Heart left ventricle (tissue), 13 donors: Measurements from ENCODE around the gene RPL3.

ENCODE experiments used
- CTCF ChIP-seq, 12 donors: fragments of 200-600 bp; sonication (generic) in 4 of 12; IDR thresholded peaks; one replicate each; pipeline versions ENCODE4 v1.5.0 to v1.8.0; 2018 to 2022; ENCODE audit warnings: antibody characterized with exemption in 12 of 12, mild to moderate bottlenecking in 5 of 12
- POLR2A ChIP-seq, 2 donors: fragments of 450-650 bp; IDR thresholded peaks; one replicate each; pipeline ENCODE4 v1.6.1; 2017; ENCODE audit warnings: antibody characterized with exemption in 2 of 2, mild to moderate bottlenecking in 2 of 2, moderate library complexity in 2 of 2
- donor health status: ischemic (EF 13 %, LVEDD 7.1; RV severe dilation, severe dysfunction).
- donor health status: DM: no; HTN: yes; CAD: no.
- donor health status: DM: no; HTN: no; CAD: no.
- donor health status: ischemic (EF 25% LVEDD 6.9; RV normal size, moderate dysfunction).
- donor health status: ischemic (EF 25% LVEDD 5.7; RV mildly dilated, moderate dysfunction).
- donor health status: ischemic (EF 35%, LVEDD 5.7; RV mildly dilated, moderate dysfunction).
- donor health status: nonischemic (EF 11% LVEDD 7.7; RV severe dilation, severe dysfunction).
- donor health status: DM: yes; HTN: yes; CAD: no.
- donor health status: PGD.
- donor health status: ischemic (EF 29% LVEDD 5.4; RV normal size, mild dysfunction).
- donor health status: nonischemic (EF 23%, LVEDD 6.1; RV moderate dilation, normal function).

GRCh38 chr22:39319284-39320022 is at the start of gene RPL3:
- TF ChIP-seq CTCF (IDR thresholded peaks at IDR 0.05) = peak in 6 of 12 donors; percentile 9 to 39 (median 27)
- TF ChIP-seq POLR2A (IDR thresholded peaks at IDR 0.05) = peak in 1 of 2 donors; percentile 79
